WERI-Rb-1 (cell line): ENCODE data around the gene C19orf85.
A peak's percentile ranks its signal among the peaks of the same experiment; 100 is the strongest.

Source experiments
- DNase-seq: peaks from one replicate; pipeline ENCODE4 v3.0.0-alpha.2; 2020
- H3K27ac ChIP-seq: fragments of 250-450 bp; sonication (Bioruptor Pico); 2 replicates; pipeline ENCODE4 v1.5.1; 2020; ENCODE audit warnings: mild to moderate bottlenecking, moderate library complexity
- H3K27me3 ChIP-seq: fragments of 250-450 bp; sonication (Bioruptor Pico); 2 replicates; pipeline ENCODE4 v1.5.1; 2021; ENCODE audit warnings: mild to moderate bottlenecking, low read depth, moderate library complexity; ENCODE audit not compliant: insufficient read depth, severe bottlenecking
- H3K36me3 ChIP-seq: fragments of 250-450 bp; sonication (Bioruptor Pico); 2 replicates; pipeline ENCODE4 v1.5.1; 2020; ENCODE audit warnings: mild to moderate bottlenecking, moderate library complexity
- H3K4me3 ChIP-seq: 2 replicates; pipeline ENCODE4 v1.5.1; 2011; ENCODE audit warnings: low read depth, mild to moderate bottlenecking, control low read depth, low read length
- H3K9me3 ChIP-seq: fragments of 250-450 bp; sonication (Bioruptor Pico); 2 replicates; pipeline ENCODE4 v1.5.1; 2021; ENCODE audit warnings: mild to moderate bottlenecking, moderate library complexity; ENCODE audit not compliant: severe bottlenecking
- TF ChIP-seq, protein P1 (sequence below): IDR thresholded peaks from 2 replicates; pipeline ENCODE4 v1.5.1; 2011; ENCODE audit warnings: low read depth, mild to moderate bottlenecking, control low read depth, inconsistent platforms, low read length

C19orf85 gene

DNA sequence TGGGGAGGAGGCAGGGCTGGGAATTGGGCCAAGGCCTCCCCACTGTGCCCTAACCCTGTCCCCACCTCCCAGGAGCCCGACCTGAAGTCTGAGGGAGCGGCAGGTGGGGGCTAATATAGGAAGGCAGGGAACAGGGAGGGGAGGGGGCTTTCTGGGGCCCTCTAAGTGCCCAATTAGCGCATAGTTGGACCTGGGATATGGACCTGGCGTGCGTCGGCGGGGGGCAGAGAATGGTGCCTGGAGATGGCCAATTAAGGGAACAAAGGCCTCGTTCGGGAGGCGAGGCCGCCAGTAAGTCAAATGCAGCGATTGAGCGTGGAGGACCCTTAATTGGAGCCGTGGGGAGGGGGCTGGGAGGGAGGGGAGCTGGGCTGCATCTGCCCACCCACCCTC lies at the start of gene C19orf85:
Gene C19orf85 (minus strand): TSS at position 90 of the 393 bp plus-strand sequence. CDS start 197 bp downstream, outside the sequence.
- H3K9me3 ChIP-seq = no peaks in the 10 kb centered on the region
- H3K27me3 ChIP-seq = no peaks in the 10 kb centered on the region
- DNase-seq = no peak
- H3K36me3 ChIP-seq = peaks cover 2% of the 10 kb centered on the region; the same call in 1 of the 2 replicates
- TF ChIP-seq, protein P1, sequence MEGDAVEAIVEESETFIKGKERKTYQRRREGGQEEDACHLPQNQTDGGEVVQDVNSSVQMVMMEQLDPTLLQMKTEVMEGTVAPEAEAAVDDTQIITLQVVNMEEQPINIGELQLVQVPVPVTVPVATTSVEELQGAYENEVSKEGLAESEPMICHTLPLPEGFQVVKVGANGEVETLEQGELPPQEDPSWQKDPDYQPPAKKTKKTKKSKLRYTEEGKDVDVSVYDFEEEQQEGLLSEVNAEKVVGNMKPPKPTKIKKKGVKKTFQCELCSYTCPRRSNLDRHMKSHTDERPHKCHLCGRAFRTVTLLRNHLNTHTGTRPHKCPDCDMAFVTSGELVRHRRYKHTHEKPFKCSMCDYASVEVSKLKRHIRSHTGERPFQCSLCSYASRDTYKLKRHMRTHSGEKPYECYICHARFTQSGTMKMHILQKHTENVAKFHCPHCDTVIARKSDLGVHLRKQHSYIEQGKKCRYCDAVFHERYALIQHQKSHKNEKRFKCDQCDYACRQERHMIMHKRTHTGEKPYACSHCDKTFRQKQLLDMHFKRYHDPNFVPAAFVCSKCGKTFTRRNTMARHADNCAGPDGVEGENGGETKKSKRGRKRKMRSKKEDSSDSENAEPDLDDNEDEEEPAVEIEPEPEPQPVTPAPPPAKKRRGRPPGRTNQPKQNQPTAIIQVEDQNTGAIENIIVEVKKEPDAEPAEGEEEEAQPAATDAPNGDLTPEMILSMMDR = no peak
- H3K27ac ChIP-seq = no peak within 1 kb of the TSS
- H3K4me3 ChIP-seq = no peak within 1 kb of the TSS

- Histone ChIP-seq H3K36me3 (peaks cover 5% of the 10 kb centered on the region), H3K4me3 (no peak overlapping the region), H3K27me3 (no peaks in the 10 kb centered on the region), H3K9me3 (peaks cover 5% of the 10 kb centered on the region), H3K27ac (no peak overlapping the region)
- TF ChIP-seq, protein P1 = no peak
- no peak for DNase-seq
Measured at GRCh38 chr19:55508120-55508519, 43.6 kb upstream of the C19orf85 start.

DNA sequence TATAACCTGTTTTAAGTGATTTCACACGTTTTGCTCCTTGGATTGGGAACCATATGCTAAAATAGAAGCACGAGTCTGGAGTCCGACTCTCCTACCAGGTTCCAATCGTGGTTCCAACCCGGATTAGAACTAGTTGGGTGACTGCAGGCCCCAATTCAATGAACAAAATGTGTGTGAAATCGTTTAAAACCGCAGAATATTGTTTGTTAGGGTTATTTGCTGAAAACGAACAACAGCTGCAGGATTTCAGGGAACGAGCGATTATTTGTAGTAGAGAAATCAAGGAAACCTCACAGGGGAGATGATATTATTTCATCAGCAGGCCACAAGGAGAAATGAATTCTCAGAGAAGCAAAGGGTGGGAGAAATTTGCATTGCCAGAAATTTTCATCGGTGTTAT lies 40.4 kb upstream of the C19orf85 start:
- TF ChIP-seq, protein P1 = no peak
- H3K27me3 ChIP-seq = no peaks in the 10 kb centered on the region
- no peak overlapping the region for H3K4me3 ChIP-seq
- peaks cover 22% of the 10 kb centered on the region for H3K9me3 ChIP-seq
- H3K27ac ChIP-seq = no peak overlapping the region
- no peak for DNase-seq
- peaks cover 5% of the 10 kb centered on the region for H3K36me3 ChIP-seq

DNA sequence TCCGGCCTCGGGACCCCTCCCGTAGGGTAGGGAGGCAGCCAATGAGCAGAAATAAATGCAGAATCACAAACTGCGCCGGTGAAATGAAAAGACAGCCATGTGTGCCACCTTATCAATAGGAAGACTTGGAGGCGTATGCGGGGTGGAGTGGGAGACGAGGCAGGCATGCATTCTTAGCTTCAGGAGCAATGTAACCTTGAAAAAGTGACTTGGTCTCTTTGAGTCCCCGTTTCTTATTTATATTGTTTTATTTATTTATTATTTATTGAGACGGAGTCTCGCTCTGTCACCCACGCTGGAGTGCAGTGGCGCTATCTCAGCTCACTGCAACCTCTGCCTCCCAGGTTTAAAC lies 39.7 kb upstream of the C19orf85 start:
- Histone ChIP-seq H3K27ac (peak overlapping the region; percentile 83; the same call in 1 of the 2 replicates), H3K27me3 (no peaks in the 10 kb centered on the region), H3K36me3 (peaks cover 5% of the 10 kb centered on the region), H3K9me3 (peaks cover 22% of the 10 kb centered on the region), H3K4me3 (no peak overlapping the region; the same call in 1 of the 2 replicates)
- no peak for DNase-seq
- TF ChIP-seq, protein P1 = no peak

- H3K27ac ChIP-seq = peak overlapping the region; percentile 83
- H3K4me3 ChIP-seq = peak overlapping the region; percentile 50
- peaks cover 22% of the 10 kb centered on the region for H3K9me3 ChIP-seq
- peak; percentile 93 for DNase-seq
- TF ChIP-seq, protein P1 = peak; percentile 90
- peaks cover 5% of the 10 kb centered on the region for H3K36me3 ChIP-seq
- no peaks in the 10 kb centered on the region for H3K27me3 ChIP-seq
Measured at GRCh38 chr19:55503502-55504251, 39.1 kb upstream of the C19orf85 start.

- Histone ChIP-seq H3K4me3 (no peak overlapping the region), H3K36me3 (peaks cover 5% of the 10 kb centered on the region), H3K9me3 (peaks cover 22% of the 10 kb centered on the region), H3K27me3 (no peaks in the 10 kb centered on the region), H3K27ac (peak overlapping the region; percentile 83)
- TF ChIP-seq, protein P1 = no peak
- DNase-seq = no peak
Measured at GRCh38 chr19:55503157-55503501, 38.6 kb upstream of the C19orf85 start.
